HG03521 (cell line): ENCODE measurements around the gene LRCH4.

Source experiments
- ATAC-seq: cut with Tn5 transposase; IDR thresholded peaks from one replicate; pipeline ENCODE4 v1.9.1; 2021; ENCODE audit warnings: mild to moderate bottlenecking, moderate library complexity; ENCODE audit not compliant: unreplicated experiment

The LRCH4 gene, protein sequence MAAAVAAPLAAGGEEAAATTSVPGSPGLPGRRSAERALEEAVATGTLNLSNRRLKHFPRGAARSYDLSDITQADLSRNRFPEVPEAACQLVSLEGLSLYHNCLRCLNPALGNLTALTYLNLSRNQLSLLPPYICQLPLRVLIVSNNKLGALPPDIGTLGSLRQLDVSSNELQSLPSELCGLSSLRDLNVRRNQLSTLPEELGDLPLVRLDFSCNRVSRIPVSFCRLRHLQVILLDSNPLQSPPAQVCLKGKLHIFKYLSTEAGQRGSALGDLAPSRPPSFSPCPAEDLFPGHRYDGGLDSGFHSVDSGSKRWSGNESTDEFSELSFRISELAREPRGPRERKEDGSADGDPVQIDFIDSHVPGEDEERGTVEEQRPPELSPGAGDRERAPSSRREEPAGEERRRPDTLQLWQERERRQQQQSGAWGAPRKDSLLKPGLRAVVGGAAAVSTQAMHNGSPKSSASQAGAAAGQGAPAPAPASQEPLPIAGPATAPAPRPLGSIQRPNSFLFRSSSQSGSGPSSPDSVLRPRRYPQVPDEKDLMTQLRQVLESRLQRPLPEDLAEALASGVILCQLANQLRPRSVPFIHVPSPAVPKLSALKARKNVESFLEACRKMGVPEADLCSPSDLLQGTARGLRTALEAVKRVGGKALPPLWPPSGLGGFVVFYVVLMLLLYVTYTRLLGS

DNA sequence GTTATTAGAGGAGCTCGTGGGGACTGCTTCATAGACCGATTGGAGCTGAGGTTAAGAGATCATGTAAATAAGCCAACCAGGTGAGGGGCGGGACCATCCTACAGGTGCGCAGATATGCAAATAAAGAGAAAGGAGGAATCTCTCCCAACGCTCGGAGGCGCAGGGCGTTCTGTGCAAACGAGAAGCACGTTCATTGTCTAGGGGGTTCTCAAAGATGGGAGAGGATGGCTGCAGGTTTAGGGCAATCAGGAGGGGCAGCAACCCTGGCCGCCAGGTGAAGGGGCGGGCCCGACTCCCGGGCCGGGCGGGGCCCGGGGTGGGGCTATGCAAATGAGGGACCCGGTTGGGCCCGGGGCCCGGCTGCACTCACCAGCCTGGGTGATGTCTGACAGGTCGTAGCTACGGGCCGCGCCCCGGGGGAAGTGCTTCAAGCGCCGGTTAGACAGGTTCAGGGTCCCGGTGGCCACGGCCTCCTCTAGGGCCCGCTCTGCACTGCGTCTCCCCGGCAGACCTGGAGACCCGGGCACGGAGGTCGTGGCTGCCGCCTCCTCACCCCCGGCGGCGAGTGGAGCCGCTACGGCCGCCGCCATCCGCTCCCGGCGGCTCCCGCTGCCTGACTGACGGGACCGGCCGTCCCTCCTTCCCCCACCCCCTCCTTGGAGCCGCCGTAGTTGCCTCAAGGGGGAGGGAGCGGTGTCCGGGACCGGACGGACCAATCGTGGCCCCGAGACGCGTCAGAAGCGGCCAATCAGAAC is at the start of gene LRCH4:
Gene LRCH4 (minus strand): TSS at position 619 of the 755 bp plus-strand sequence. CDS start 29 bp downstream, at position 590.
- ATAC-seq: peak; percentile 16

DNA sequence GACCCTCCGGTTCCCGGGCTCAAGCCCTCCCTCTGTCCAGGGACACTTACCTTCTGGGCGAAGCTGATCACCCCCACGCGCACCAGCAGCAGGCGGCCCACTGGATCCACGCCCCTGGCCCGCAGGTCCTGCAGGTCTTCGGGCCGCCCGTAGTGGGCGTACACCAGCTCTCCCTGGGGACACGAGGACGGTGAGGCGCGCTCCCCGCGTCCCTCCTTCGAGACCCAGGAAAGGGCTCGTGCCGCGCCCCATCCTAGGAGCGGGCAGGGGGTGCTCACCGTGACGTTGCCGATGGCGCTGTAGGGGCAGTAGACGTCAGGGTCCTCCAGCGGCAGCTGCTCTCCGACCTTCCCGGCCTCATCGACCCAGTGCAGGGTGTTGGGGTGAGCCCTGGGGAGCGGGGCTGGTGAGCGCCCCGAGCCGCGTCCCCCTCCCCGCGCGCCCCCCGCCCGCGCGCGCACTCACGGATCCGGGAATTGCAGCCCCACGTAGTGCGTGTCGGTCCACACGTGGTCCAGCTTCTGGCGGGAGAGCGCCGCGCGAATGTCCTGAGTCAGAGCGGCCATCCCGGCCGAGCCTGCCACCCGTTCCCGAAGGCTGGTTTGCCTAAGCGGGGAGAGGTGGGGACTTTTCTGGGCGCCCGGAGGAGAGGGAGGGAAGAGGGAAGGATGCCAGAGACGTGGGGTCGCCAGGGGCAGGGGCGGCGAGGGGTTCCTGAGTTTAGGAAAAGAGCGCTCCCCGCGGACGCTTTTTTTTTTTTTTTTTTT is 47.2 kb upstream of the LRCH4 start:
- peak; percentile 53 for ATAC-seq

DNA sequence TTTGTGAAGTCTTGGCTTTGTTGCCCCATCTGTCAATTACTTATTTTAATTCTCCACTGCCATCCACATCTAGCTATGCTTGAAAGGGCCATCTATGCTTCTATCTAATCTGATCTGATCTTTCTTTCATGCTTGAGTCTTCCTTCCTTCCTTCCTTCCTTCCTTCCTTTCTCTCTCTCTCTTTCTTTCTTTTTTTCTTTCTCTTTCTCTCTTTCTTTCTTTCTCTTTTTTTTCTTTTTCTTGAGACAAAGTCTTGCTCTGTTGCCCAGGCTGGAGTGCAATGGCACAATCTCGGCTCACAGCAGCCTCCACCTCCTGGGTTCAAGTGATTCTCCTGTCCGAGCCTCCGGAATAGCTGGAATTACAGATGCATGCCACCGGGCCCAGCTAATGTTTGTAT is 44.1 kb upstream of the LRCH4 start:
- no peak for ATAC-seq

DNA sequence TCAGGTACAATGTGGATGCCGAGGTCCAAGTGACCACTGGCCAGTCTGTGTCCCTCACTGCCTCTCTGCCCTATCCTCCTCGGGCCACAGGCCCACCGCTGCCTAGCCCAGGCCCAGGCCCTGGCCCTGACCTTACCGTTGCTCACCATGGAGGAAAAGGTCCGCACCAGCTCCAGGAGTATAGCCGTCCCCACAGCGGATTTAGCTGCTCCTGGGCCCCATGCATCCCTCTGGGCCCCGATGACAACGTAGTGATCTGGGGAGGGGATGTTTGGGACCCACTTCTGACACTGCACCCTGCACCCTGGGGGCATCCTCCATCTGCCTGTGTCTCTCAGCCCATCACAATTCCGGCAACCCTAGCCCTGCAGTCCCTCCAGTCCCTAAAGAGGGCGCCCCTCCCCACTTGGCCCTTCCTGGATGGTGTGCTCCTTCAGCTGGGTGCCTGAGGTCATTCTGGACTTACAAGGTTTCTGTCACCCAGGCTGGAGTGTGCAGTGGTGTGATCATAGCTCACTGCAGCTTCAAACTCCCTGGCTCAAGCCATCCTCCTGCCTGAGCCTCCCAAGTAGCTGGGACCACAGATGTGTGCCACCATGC is 43.3 kb upstream of the LRCH4 start:
- ATAC-seq: no peak

DNA sequence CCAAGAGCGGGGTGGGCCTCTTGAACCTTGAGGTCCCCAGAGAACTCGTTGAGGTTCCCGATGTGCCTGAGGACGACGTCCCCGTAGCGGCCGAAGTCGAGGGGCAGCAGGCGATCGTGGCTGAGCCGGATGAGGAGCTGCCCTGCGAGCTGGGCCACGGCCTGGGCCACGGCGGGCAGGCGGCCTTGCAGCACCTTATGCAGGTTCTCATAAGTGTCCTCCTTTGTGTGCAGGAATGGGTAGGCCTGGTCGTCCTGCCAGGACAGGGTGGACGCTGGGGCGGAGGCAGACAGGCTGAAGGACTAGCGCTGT is 41.3 kb upstream of the LRCH4 start:
- ATAC-seq: no peak

DNA sequence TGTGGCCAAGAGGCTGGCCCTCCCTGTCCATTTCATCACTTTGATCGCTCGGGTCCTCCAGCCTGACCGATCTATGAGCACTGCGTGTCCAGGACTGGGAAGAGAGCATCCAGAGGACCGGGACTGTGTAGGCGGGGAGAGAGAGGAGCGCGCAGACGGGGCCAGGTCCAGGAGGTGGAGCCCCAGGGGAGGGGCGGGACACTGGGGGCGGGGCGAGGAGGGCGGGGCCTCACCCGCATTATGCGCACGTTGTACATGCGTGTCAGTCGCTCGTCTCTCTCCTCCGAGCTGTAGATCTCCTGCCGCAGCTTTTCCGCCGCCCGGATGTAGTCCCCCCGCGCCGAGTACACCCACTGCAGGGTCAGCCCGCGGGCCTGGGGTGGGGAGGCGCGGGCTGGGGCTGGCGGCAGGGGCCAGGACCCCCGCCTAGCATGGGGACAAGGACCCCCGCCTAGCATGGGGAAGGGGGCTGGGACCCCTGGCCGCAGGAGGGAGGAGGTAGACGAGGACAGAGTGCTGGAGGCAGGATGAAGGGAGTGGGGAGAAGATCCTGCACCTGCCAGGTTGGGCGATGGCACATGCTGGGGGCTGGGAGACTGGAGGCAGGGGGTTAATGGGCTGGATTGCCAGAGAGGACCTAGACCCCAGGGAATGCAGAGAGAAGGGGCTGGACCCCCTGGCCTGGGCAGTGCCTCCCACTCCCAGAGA is 40.8 kb upstream of the LRCH4 start:
- ATAC-seq: peak; percentile 80

DNA sequence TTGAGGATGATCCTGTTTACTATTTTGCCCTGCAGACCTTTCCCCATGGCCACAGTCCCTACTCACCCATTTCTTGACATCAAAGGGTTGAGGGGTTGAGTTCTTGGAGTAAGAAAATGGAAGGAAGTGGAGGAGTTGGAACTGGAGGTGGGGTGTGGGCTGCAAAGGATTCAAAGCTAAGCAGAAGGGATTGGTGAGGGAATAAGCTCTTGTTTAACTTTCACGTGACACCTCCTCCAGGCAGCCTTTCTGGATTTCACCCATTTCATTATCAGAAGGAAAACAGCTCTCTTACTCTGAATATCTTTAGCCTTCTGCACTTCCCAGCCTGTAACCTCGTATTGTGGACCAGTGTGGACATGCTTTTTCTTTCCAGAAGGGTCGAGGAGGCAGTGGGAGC is 40.1 kb upstream of the LRCH4 start:
- ATAC-seq: no peak

DNA sequence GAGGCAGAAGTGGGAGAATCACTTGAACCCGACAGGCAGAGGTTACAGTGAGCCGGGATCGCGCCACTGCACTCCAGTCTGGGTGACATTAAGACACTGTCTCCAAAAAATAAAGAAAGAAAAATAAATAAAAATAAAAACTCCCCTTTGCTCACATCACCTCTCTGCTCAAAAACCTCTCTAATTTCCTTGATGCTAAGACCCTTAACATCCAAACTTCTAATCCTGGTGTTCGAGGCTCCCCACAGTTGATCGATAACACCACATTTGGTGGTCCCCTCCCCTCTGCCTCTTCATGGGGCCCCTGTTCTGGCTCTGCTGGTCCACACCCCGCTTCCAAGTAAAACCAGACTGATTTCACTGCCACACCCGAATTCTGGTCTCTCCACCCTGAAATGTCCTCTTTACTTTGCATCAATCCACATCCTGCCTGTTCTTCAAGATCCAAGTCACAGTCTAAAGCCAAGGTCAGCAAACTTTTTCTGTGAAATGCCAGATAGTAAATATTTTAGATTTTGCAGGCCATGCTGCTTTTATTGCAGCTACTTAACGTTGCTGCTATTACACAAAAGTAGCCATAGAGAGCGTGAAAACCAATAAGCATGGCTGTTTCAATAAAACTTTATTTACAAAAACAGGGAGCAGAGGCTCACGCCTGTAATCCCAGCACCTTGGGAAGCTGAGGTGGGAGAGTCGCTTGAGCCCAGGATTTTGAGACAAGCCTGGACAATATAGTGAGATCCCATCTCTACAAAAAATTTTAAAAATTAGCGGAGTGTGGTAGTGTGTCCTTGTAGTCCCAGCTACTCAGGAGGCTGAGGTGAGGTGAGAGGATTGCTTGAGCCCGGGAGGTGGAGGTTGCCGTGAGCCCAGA is 38.3 kb upstream of the LRCH4 start:
- ATAC-seq: no peak

DNA sequence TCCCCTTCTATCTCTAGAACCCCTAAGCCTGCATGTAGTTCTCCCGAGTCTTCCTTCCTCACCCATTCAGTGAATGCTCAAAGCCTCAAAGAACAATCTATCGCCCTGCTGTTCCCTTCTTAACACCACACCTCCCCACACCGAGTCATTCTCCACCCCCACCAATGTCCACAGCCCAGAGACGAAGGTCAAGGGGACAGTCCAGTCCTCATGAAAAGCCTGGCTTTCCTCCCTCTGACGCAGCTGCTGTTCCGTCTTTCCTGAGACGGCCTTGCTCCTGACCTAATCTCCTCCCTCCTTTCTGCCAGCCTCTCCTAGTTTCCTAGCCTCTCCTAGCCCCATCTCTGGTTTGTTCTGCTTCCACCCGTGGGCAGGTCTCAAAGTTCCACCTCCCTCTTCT is 35.6 kb upstream of the LRCH4 start:
- no peak for ATAC-seq

DNA sequence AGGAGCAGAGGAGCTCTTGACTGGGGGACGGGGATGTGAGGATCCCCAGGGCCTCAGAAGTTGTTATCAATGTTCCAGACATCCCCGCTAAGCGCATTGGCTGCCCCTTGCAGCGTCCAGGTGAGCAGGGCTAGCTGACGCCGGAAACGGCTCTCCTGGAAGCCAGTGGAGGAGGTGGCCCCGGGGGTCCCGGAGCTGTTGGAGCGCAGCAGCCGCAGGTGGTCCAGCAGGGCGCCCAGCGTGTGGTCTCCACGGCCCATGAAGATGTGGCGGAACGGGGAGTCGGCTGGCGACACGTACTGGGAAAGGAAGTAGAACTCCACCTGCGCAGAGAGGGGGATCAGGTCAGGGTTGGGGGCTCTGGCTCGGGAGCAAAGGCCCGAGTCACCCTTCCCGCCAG is 34.9 kb upstream of the LRCH4 start:
- ATAC-seq: no peak

DNA sequence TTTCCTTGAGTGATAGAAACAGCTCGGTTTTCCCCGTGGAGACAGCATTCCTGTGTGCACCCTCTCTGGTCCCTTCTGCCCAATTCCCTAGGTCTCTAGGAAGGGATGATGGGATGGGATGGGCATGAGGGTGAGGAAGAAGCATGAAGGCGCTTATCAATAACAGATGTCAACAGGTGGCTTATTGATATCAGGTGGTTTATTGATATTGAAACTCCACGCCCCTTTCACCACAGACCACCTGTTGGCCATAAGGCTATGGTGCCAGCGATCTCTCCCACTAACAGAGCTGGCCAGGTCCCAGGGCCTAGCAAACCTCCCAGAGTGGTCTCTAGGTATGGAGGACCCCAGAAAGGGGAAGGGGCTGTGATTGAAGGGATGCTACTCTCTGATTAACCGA is 34.3 kb upstream of the LRCH4 start:
- ATAC-seq: no peak

DNA sequence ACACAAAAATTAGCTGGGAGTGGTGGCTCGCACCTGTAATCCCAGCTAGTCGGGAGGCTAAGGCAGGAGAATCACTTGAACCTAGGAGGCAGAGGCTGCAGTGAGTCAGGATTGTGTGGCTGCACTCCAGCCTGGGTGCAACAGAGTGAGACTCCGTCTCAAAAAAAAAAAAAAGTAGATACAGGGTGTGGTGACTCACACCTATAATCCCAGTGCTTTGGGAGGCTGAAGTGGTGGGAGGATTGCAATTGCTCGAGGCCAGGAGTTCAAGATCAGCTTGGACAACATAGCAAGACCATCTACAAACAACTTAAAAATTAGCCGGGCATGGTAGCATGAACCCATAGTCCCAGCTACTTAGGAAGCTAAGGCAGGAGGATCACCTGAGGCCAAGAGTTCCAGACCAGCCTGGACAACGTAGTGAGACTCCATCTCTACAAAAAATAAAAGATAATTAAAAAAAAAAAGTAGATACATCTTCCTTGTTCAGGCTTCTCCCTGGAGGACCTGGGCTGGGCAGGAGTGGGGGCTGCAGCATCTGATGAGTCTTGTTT is 28.5 kb upstream of the LRCH4 start:
- no peak for ATAC-seq

DNA sequence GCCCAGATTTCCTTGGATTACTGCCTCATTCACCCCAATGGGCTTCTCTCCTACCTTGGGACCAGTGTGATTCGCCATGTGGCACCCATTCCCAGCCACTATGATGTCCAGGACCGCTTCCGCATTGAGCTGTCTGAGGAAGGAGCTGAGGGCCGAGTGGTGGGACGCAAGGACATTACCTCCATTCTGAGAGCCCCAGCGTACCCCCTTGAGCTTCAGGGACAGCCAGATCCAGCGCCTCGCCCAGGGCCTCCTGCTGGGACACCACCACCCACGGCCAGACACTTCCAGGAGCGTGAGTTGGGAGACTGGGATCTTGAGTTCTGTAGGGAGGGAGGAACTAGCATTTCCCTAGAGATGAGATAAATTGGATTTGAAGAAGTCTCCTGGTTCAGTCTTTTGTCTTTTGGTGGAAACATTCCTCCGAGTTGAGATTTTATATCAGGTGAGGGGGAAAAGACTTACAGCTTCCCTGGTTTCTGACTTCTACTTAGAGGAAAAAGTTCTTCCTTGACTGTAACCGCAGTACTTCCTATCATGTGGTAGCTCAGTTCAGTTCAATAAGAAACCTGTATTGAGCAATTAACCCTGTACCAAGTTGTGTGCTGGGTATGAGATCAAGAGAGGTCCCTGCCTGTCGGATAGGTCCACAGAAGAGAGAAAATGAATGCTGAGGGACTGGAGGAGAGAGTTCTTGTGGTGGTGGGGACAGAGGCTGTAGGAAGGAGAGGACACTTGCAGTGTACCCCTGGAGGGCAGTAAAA is 27.7 kb upstream of the LRCH4 start:
- ATAC-seq: no peak

DNA sequence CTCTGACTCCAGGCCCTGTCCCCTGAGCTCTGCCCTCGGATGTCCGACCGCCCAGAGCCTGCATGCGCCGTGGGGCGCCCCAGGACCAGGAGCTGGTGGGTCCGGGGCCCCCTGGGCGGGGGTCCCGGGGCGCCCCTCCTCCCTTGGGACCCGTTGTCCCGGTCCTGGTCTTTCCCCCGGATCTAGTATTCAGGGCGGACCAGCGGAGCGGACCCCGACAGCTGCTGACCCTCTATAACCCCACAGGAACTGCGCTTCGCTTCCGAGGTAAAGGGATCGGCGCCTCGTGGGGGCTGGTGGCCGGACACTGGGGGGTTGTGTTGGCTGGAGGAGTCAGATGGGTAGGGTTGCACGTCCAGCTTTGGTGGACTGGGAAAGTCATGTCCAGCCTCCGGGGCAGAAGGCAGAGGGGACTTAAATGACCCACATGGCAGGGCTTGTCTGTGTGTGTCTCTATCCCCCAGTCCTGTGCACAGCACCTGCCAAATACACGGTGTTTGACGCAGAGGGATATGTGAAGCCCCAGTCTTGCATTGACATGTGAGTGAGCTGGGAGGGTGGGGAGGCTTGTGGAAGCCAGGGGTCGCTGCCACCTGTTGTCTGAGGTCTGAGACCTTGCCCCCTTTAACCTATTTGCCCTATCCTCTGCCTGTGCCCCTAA is 26.9 kb upstream of the LRCH4 start:
- no peak for ATAC-seq

DNA sequence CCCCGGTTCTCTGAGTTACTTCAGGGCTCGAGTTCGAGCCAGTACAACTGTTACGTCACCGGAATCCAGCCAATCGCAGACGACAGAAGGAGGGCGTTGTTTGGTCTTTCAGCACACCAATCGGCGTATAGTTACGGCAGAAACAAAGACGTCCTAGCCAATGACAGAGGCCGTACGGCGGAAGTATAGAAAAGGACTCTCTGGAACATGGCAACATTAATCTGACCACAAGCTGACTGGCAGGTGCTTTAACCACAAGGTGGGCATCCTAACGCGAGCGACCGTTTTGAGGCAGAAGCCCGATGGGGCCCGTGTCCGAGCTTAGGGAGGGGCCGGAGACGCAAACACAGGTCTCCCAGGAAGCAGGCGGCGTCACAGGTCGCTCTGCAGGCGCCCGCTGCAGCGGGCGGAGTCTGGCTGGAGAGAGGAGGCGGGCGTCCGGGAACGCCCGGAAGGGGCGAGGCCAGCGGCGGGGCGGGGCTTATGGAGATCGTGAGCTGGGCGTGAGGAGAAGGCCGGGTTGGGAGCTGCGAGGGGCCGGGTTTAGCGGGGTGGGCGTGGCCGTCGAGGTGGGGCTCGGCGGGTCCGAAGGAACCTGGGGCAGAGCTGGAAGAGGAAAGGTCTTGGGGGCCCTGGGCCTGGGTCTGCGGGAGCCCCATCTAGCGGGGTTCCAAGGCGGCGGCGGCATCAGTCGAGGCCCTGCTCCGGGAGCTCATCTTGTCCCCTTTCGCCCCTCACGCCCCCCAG is 26.2 kb upstream of the LRCH4 start, which contains the start of gene MOSPD3:
Gene MOSPD3 (plus strand): TSS at position 558 of the 747 bp plus-strand sequence. CDS start 252 bp downstream, outside the sequence.
- ATAC-seq: peak; percentile 89

DNA sequence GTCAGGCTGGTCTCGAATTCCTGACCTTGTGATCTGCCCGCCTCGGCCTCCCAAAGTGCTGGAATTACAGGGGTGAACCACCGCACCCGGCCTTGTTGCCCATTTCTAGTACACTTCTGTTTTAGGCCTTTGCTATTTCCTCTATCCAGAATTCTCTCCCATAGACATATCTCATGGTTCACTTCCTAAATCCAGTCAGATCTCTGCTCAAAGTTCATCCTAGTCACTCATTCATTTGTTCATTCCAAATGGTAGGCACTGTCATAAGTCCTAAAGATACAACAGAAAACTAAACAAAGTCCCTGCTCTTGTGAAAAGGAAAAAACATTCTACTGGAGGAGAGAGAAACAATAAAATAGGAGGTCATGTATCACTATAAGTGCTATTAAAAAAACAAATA is 24.0 kb upstream of the LRCH4 start:
- ATAC-seq: no peak

DNA sequence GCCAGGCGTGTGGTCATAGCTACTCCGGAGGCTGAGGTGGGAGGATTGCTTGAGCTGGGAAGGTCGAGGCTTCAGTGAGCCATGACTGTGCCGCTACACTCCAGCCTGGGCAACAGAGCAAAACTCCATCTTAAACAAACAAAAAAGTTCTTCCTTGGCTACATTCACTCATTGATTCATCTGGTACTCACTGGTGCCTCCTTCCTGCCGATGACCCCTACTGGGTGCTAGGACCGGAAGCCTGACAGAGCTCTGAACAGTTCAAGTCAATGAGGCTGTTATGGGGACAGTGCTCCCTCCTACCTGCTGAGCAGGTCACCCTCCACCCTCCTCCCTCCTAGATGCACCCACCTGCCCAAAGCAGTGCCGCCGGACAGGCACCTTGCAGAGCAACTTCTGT is 21.2 kb upstream of the LRCH4 start:
- ATAC-seq: no peak
